SK-N-SH (cell line): Measurements from ENCODE around the gene KCNT1. TPM values are rescaled to one million over a fixed set of nuclear protein-coding genes. Genes with fewer than 3 reads are reported as not detected.

ENCODE experiments used
- CTCF ChIA-PET: fragments of 300-600, 350-600 bp; formaldehyde crosslinking; extraction: SDS; loops from one replicate; lab custom pipeline; 2021; lab: Yijun Ruan, JAX
- POLR2A ChIA-PET: fragments of 350-600 bp; sonication (Branson Sonifier 250); formaldehyde crosslinking; extraction: SDS; loops from one replicate; lab custom pipeline; 2020; ENCODE audit warnings: antibody characterized with exemption, inconsistent platforms; lab: Yijun Ruan, JAX
- DNase-seq: peaks from one replicate; pipeline ENCODE4 v3.0.0; 2012
- H2AFZ ChIP-seq: fragments of 200-600 bp; sonication (generic); 2 replicates; pipeline ENCODE4 v1.8.1; 2016; ENCODE audit warnings: antibody characterized with exemption, mild to moderate bottlenecking, low read depth
- H3F3A ChIP-seq: fragments of 200-600 bp; sonication (generic); replicated peaks from 2 replicates; pipeline ENCODE3; 2016; ENCODE audit warnings: antibody characterized with exemption, mild to moderate bottlenecking; ENCODE audit not compliant: insufficient read depth
- H3K27ac ChIP-seq, 2 experiments: fragments of 200-500 bp in 1 of 2; fragments of 200-600 bp in 1 of 2; sonication (Bioruptor generic) in 1 of 2; sonication (generic), shearing (Covaris generic) in 1 of 2; 2 replicates each; pipeline versions ENCODE4 v1.5.1 to v1.6.1; 2014 to 2016; ENCODE audit warnings: low read depth in 2 of 2, inconsistent platforms in 1 of 2, low read length in 1 of 2, mild to moderate bottlenecking in 1 of 2, mixed read lengths in 1 of 2
- H3K27me3 ChIP-seq: fragments of 200-600 bp; sonication (generic), shearing (Covaris generic); 2 replicates; pipeline ENCODE4 v1.6.1; 2016; ENCODE audit warnings: mixed run types; ENCODE audit not compliant: insufficient read depth
- H3K36me3 ChIP-seq, 2 experiments: fragments of 200-500 bp in 1 of 2; fragments of 200-600 bp in 1 of 2; sonication (Bioruptor generic) in 1 of 2; sonication (generic) in 1 of 2; replicated peaks in 1 of 2; 2 replicates each; pipeline versions ENCODE3 to v1.5.1; 2014 to 2016; ENCODE audit warnings: low read length in 1 of 2, mild to moderate bottlenecking in 1 of 2; ENCODE audit not compliant: insufficient read depth in 2 of 2, control insufficient read depth in 1 of 2
- H3K4me1 ChIP-seq, 2 experiments: fragments of 200-500 bp in 1 of 2; fragments of 200-600 bp in 1 of 2; sonication (Bioruptor generic) in 1 of 2; sonication (generic), shearing (Covaris generic) in 1 of 2; 2 replicates each; pipeline versions ENCODE4 v1.5.1 to v1.6.1; 2014 to 2016; ENCODE audit warnings: low read depth in 1 of 2, low read length in 1 of 2, mixed run types in 1 of 2; ENCODE audit not compliant: insufficient read depth in 2 of 2, control insufficient read depth in 1 of 2
- H3K4me2 ChIP-seq: fragments of 200-600 bp; sonication (generic), shearing (Covaris generic); 2 replicates; pipeline ENCODE4 v1.6.1; 2017; ENCODE audit warnings: mixed run types
- H3K4me3 ChIP-seq, 2 experiments: fragments of 200-500 bp in 1 of 2; fragments of 200-600 bp in 1 of 2; sonication (Bioruptor generic) in 1 of 2; sonication (generic), shearing (Covaris generic) in 1 of 2; 2 replicates each; pipeline versions ENCODE4 v1.5.1 to v1.8.1; 2014 to 2016; ENCODE audit warnings: low read depth in 2 of 2, inconsistent platforms in 1 of 2, low read length in 1 of 2, mild to moderate bottlenecking in 1 of 2, mixed read lengths in 1 of 2, moderate library complexity in 1 of 2
- H3K79me2 ChIP-seq: fragments of 200-600 bp; sonication (generic); 2 replicates; pipeline ENCODE4 v1.8.1; 2017; ENCODE audit warnings: mild to moderate bottlenecking; ENCODE audit not compliant: insufficient read depth
- H3K9ac ChIP-seq: fragments of 200-600 bp; sonication (generic); 2 replicates; pipeline ENCODE4 v1.6.1; 2017; ENCODE audit warnings: mixed run types
- H3K9me2 ChIP-seq: fragments of 200-600 bp; sonication (generic); 2 replicates; pipeline ENCODE4 v1.6.1; 2017; ENCODE audit warnings: mixed run types
- H3K9me3 ChIP-seq: fragments of 200-600 bp; sonication (generic); 2 replicates; pipeline ENCODE4 v1.6.1; 2017; ENCODE audit warnings: mixed run types, mild to moderate bottlenecking, moderate library complexity
- H4K20me1 ChIP-seq: fragments of 200-600 bp; sonication (generic); 2 replicates; pipeline ENCODE4 v1.6.1; 2017; ENCODE audit warnings: mild to moderate bottlenecking, mixed run types; ENCODE audit not compliant: insufficient read depth
- CHD2 ChIP-seq: fragments of 150-350 bp; IDR thresholded peaks from 2 replicates; pipeline ENCODE4 v1.6.1; 2018; ENCODE audit warnings: low read length; ENCODE audit not compliant: partially characterized antibody
- FOXM1 ChIP-seq: IDR thresholded peaks from 2 replicates; pipeline ENCODE4 v1.4.0; 2012; ENCODE audit warnings: low read depth, mild to moderate bottlenecking
- GABPA ChIP-seq: IDR thresholded peaks from 2 replicates; pipeline ENCODE4 v1.4.0; 2012; ENCODE audit warnings: low read depth, mild to moderate bottlenecking
- GATA2 ChIP-seq: sonication (generic); formaldehyde crosslinking; IDR thresholded peaks from 2 replicates; pipeline ENCODE4 v1.5.0; 2020; ENCODE audit warnings: mild to moderate bottlenecking, missing genetic modification reagents
- IRF3 ChIP-seq: fragments of 150-350 bp; IDR thresholded peaks from 2 replicates; pipeline ENCODE4 v1.6.1; 2016; ENCODE audit warnings: mild to moderate bottlenecking, low read depth, low read length
- JUND ChIP-seq: IDR thresholded peaks from 2 replicates; pipeline ENCODE4 v1.4.0; 2012
- MXI1 ChIP-seq: IDR thresholded peaks from 2 replicates; pipeline ENCODE4 v1.6.1; 2012; ENCODE audit warnings: mild to moderate bottlenecking, low read depth, low read length, improper control_type of control experiment
- NRF1 ChIP-seq: IDR thresholded peaks from 2 replicates; pipeline ENCODE4 v1.6.1; 2012; ENCODE audit warnings: low read depth, mild to moderate bottlenecking, low read length
- POLR2AphosphoS5 ChIP-seq: IDR thresholded peaks from 2 replicates; pipeline ENCODE4 v1.6.1; 2012; ENCODE audit warnings: low read depth, low read length
- RAD21 ChIP-seq: IDR thresholded peaks from 2 replicates; pipeline ENCODE4 v1.6.1; 2012; ENCODE audit warnings: mild to moderate bottlenecking, low read length
- RCOR1 ChIP-seq: fragments of 150-350 bp; IDR thresholded peaks from 2 replicates; pipeline ENCODE4 v1.6.1; 2017; ENCODE audit warnings: antibody characterized with exemption, low read length
- RFX5 ChIP-seq: IDR thresholded peaks from 2 replicates; pipeline ENCODE4 v1.6.1; 2012; ENCODE audit warnings: mild to moderate bottlenecking, improper control_type of control experiment, low read length
- SIN3A ChIP-seq: IDR thresholded peaks from 2 replicates; pipeline ENCODE4 v1.6.1; 2012; ENCODE audit warnings: low read depth, mild to moderate bottlenecking, low read length, moderate library complexity, borderline replicate concordance
- SMC3 ChIP-seq: IDR thresholded peaks from 2 replicates; pipeline ENCODE4 v1.6.1; 2012; ENCODE audit warnings: low read depth, low read length, improper control_type of control experiment
- TAF1 ChIP-seq: IDR thresholded peaks from 2 replicates; pipeline ENCODE4 v1.6.1; 2012; ENCODE audit warnings: low read depth, mild to moderate bottlenecking, low read length, moderate library complexity, borderline replicate concordance
- TCF12 ChIP-seq: IDR thresholded peaks from 2 replicates; pipeline ENCODE4 v1.4.0; 2012
- TEAD4 ChIP-seq: IDR thresholded peaks from 2 replicates; pipeline ENCODE4 v1.4.0; 2012; ENCODE audit warnings: mild to moderate bottlenecking, borderline replicate concordance; ENCODE audit not compliant: insufficient read depth
- USF1 ChIP-seq: IDR thresholded peaks from 2 replicates; pipeline ENCODE4 v1.4.0; 2012; ENCODE audit warnings: low read depth, borderline replicate concordance
- WGBS: methylation state at CpG from one replicate; pipeline ENCODE4 v1.1.6; 2017; ENCODE audit warnings: low lambda C conversion rate; 5-methylcytosine and 5-hydroxymethylcytosine counted together
- polyA plus RNA-seq, 3 experiments: library from polyadenylated mRNA; depleted of rRNA; stranded (reverse); fragments of >200 nt; gene quantifications; 2 replicates each; pipeline ENCODE4 v1.2.3, GENCODE V29; 2012
- TF ChIP-seq, protein P1 (sequence below): fragments of 200-600 bp; sonication (generic); IDR thresholded peaks from 2 replicates; pipeline ENCODE4 v1.6.1; 2017; ENCODE audit warnings: antibody characterized with exemption, mild to moderate bottlenecking, moderate library complexity

The KCNT1 gene
- polyA plus RNA-seq, 1 of the 3 experiments (the other 2 are of a cell fraction) = 0.08 TPM

- POLR2A ChIA-PET = no interaction called here
- H4K20me1 ChIP-seq = peaks cover 31% of the 10 kb centered on the region
- TF ChIP-seq MXI1 (no peak), GABPA (no peak), RAD21 (no peak), RFX5 (no peak), TEAD4 (no peak), FOXM1 (no peak), TCF12 (no peak), TAF1 (no peak), JUND (no peak), GATA2 (no peak), RCOR1 (no peak)
- TF ChIP-seq, protein P1, sequence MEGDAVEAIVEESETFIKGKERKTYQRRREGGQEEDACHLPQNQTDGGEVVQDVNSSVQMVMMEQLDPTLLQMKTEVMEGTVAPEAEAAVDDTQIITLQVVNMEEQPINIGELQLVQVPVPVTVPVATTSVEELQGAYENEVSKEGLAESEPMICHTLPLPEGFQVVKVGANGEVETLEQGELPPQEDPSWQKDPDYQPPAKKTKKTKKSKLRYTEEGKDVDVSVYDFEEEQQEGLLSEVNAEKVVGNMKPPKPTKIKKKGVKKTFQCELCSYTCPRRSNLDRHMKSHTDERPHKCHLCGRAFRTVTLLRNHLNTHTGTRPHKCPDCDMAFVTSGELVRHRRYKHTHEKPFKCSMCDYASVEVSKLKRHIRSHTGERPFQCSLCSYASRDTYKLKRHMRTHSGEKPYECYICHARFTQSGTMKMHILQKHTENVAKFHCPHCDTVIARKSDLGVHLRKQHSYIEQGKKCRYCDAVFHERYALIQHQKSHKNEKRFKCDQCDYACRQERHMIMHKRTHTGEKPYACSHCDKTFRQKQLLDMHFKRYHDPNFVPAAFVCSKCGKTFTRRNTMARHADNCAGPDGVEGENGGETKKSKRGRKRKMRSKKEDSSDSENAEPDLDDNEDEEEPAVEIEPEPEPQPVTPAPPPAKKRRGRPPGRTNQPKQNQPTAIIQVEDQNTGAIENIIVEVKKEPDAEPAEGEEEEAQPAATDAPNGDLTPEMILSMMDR = no peak
- TF ChIP-seq, all 33 proteins: peak for 0
- CTCF ChIA-PET = no interaction called here
- no peaks in the 10 kb centered on the region for H3K4me1 ChIP-seq
- DNase-seq = no peak
- no peak overlapping the region for H3K4me3 ChIP-seq
- H3K27me3 ChIP-seq = no peaks in the 10 kb centered on the region
- H3K9ac ChIP-seq = no peak overlapping the region
- H3K79me2 ChIP-seq = peaks cover 58% of the 10 kb centered on the region
- H3K36me3 ChIP-seq = no peaks in the 10 kb centered on the region
- no peaks in the 10 kb centered on the region for H3K9me2 ChIP-seq
- H3K9me3 ChIP-seq = no peaks in the 10 kb centered on the region
- no peak overlapping the region for H2AFZ ChIP-seq
- no peak overlapping the region for H3K27ac ChIP-seq
- H3K4me2 ChIP-seq = no peak overlapping the region
- H3F3A ChIP-seq = no peaks in the 10 kb centered on the region
- WGBS = 88% methylated on average over 10 of the region's 10 CpGs
Measured at GRCh38 chr9:135835131-135835530, 133.1 kb downstream of the KCNT1 start.

DNA sequence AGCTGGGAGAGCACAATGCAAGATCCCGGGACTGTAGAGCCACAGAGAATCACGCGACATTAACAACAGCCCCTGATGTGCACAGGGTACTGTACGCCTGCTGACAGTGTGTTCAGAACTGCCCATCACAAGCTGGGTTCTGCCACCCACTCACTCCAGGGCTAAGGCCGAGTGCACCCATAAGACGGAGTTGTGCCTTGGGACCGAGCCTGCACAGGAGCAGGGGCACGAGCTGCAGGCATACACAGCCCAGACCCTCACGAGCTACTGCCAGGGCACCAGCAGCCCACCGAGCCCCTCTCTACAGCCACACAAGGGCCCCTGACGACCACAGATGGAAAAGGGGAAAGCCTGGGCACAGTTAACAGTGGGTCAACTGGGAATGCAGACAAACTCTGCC is 137.5 kb downstream of the KCNT1 start:
- Histone ChIP-seq H3K4me1 (no peaks in the 10 kb centered on the region), H3K27me3 (no peaks in the 10 kb centered on the region), H3K9me2 (no peaks in the 10 kb centered on the region), H3K27ac (no peak overlapping the region), H2AFZ (no peak overlapping the region), H3K9me3 (no peaks in the 10 kb centered on the region), H3K9ac (no peak overlapping the region), H3K4me3 (no peak overlapping the region), H3K36me3 (peaks cover 0 to 7% of the 10 kb centered on the region in 2 experiments), H4K20me1 (peaks cover 21% of the 10 kb centered on the region), H3K79me2 (peaks cover 73% of the 10 kb centered on the region), H3F3A (no peaks in the 10 kb centered on the region), H3K4me2 (no peak overlapping the region)
- TF ChIP-seq CHD2 = no peak
- no peak for TF ChIP-seq RFX5
- no peak for TF ChIP-seq GATA2
- TF ChIP-seq RAD21 = no peak
- TF ChIP-seq IRF3 = no peak
- no peak for TF ChIP-seq NRF1
- TF ChIP-seq SIN3A = no peak
- no peak for TF ChIP-seq USF1
- TF ChIP-seq POLR2AphosphoS5 = no peak
- no peak for TF ChIP-seq GABPA
- TF ChIP-seq SMC3 = no peak
- ChIA-PET CTCF (interaction anchor here (0.6 to 1.4 kb wide), 2 partner anchors 24 to 482 kb away, joined by 3 read pairs; no protein-coding TSS in a partner anchor), POLR2A (no interaction called here)
- WGBS = 94% methylated on average over 3 of the region's 11 CpGs
- DNase-seq = no peak
